ENCODE results near the gene REN.

- TF ChIP-seq, protein P1, sequence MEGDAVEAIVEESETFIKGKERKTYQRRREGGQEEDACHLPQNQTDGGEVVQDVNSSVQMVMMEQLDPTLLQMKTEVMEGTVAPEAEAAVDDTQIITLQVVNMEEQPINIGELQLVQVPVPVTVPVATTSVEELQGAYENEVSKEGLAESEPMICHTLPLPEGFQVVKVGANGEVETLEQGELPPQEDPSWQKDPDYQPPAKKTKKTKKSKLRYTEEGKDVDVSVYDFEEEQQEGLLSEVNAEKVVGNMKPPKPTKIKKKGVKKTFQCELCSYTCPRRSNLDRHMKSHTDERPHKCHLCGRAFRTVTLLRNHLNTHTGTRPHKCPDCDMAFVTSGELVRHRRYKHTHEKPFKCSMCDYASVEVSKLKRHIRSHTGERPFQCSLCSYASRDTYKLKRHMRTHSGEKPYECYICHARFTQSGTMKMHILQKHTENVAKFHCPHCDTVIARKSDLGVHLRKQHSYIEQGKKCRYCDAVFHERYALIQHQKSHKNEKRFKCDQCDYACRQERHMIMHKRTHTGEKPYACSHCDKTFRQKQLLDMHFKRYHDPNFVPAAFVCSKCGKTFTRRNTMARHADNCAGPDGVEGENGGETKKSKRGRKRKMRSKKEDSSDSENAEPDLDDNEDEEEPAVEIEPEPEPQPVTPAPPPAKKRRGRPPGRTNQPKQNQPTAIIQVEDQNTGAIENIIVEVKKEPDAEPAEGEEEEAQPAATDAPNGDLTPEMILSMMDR (conservative IDR thresholded peaks at IDR 0.05 in 1 of 2, IDR thresholded peaks at IDR 0.05 in 1 of 2; ENCODE audit: low read depth in 1 of 2, low read length in 2 of 2), result no peak
- no peak for TF ChIP-seq EZH2 (IDR thresholded peaks at IDR 0.05; ENCODE audit: low read length, missing control alignments)
Observed at GRCh38 chr1:204130178-204130577, 36.0 kb downstream of the REN start.
